Stimulated activated naive CD4-positive, alpha-beta T cell treated with Interleukin-2 at 50 U/mL for 16 hours (primary cell): ENCODE measurements around the gene PRUNE2.
"Not testable (repeated sequence)": the region's sequence is repeated elsewhere in the genome, so short reads cannot be mapped to it uniquely, and the experiment has no call there.

Experiments used
- DNase-seq: peaks from one replicate; lab custom pipeline; 2025; lab: John Stamatoyannopoulos, UW

Gene PRUNE2

DNA sequence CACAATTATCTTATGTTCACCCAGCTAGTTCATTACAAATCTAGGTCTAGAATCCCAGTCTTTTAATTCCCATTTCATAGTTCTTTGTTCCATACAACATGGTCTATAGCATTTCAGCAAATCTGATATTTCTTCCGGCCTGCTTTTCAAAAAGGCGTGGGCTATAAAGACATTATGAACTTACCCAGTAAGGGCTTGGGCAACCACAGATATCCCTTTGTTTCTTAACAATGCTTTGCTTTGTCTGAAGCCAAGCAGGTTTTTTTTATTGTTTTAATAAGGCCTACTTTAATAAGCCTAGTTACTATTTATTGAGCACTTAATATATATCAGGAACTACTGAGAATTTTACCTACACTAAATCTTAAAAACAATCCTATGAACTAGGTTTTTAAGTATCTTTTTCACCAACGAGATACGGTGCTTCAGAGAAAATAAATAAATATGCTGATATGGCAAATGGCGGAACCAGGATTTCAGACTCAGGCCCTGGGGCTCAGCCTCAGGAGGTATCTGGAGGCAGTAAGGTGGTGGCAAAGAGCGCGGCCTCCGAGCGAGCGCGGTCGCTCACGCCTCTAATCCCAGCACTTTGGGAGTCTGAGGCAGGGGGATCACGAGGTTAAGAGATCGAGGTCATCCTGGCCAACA is 112.0 kb downstream of the PRUNE2 start:
- DNase-seq, result no peak

DNA sequence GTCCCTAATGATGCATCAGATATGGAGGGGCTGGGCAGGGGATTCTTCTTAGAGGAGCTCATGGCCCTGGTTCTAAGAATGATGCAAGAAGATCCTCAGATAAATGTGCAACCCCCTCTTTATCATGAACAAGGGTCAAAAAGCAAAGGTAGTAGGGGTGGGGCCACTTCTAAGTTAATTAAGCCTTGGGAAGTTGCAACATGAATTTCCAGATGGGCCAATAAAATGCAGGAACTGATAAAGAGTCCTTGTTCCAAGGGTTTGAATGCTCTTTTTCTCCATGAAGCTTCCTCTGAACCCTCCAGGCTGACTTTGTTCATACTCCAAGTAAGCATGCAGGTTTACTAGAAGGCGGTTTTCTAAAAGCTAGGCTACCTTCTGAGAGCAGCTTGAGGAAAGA is 116.1 kb downstream of the PRUNE2 start:
- no peak for DNase-seq

DNA sequence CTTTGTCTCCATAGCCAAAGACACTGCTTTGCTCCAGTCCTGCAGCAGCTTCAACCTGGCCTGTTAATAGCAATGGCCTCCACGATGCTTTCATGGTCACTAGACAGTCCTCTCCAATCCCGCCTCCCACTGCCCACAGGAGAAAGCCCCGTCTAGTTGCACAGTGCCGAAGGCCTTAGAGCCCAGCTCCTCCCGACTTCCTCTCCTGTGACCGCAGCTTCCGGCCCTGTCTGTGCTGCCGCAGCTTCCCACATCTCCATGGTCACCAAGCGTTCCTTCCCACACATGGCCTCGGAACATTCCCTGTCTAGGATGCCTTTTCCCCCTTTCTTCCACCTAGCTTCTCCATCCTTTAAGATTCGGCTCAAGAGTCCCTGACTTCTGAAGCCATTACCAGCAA is 118.2 kb downstream of the PRUNE2 start:
- no peak for DNase-seq

DNA sequence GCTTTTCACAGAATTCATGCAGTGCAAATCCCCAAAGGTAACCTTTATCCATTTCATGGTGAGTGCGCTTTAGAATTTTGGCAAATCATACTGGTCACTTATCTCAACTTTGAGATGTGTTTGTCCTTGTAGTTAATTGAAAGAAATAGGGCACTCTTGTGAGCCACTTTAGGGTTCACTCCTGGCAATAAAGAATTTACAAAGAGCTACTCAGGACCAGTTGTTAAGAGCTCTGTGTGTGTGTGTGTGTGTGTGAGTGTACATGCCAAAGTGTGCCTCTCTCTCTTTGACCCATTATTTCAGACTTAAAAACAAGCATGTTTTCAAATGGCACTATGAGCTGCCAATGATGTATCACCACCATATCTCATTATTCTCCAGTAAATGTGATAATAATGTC is 120.4 kb downstream of the PRUNE2 start:
- DNase-seq, result no peak

DNA sequence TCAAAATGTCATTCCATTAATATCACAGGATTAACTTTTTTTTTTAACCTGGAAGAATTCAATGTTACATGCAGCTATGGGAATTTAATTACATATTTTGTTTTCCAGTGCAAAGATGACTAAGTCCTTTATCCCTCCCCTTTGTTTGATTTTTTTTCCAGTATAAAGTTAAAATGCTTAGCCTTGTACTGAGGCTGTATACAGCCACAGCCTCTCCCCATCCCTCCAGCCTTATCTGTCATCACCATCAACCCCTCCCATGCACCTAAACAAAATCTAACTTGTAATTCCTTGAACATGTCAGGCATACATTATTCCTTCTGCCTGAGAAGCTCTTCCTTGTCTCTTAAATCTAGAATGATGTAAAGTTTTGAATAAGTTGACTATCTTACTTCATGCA is 121.0 kb downstream of the PRUNE2 start:
- DNase-seq, result no peak

DNA sequence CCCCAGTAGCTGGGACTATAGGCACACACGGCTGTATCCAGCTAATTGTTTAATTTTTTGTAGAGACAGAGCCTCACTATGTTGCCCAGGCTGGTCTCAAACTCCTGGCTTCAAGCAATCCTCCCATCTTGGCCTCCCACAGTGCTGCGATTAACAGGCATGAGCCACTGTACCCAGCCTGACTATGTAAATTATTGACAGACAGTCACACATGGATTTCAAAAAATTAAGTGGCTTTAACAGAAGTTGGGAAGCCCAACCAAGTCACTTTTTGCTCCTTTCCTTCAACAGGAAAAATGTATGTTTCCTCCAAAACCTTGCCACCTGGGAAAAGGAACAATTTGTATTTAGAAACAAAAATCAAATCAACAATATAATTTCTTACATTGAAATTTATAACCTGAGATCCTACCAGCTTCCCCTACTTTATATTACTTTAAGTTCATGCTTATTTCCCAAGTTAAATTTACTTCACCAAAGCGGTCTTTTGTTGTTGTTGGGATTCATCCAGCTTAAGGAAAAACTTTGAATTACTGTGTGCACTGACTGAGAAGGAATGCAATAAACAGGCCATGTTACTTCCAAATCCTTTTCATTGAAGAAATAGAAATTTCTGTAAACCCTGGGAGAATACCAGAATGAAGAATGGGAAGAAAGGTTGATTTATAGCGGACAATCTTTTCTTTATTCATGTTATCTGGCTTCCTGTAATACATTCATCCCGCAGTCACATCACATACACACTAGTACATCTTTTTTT is 133.0 kb downstream of the PRUNE2 start:
- no peak for DNase-seq

DNA sequence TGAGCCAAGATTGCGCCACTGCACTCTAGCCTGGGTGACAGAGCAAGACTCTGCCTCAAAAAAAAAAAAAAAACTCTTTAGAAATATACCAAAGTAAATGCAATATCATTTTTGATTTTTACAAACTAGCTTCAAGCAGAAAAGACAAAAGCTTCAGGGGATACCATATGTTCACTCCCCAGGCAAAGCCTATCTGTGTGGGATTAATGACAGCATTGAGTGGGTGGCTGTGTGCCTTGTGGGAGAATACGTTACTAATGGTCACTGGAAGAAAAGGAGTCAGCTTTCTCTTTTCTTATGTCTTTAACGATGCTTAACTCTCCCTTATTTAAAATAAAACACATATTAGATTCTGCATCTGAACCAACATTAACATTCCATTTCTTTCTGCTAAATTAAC is 139.8 kb downstream of the PRUNE2 start:
- no peak for DNase-seq

DNA sequence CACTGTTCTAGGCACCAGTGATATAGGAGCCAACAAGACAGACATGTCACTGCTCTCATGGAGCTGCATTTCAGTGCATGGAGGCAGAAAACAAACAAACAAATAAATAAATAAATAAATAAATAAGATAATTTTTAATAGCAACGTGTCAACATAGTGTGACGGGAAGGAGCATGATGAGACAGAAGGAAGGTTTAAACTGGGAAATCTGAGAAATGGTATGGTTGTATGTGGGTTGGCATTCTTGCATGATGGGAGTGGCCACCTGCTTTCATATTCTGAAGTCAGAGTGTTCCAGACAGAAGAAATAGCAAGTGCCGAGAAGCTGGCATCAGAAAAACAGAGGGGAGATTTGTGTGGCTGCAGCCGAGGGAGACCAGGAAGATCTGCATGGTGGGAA is 141.8 kb downstream of the PRUNE2 start, which contains the start of gene PCA3:
Gene PCA3, plus strand, starts transcription at position 301 of the 400 bp plus-strand sequence.
- DNase-seq, result no peak

DNA sequence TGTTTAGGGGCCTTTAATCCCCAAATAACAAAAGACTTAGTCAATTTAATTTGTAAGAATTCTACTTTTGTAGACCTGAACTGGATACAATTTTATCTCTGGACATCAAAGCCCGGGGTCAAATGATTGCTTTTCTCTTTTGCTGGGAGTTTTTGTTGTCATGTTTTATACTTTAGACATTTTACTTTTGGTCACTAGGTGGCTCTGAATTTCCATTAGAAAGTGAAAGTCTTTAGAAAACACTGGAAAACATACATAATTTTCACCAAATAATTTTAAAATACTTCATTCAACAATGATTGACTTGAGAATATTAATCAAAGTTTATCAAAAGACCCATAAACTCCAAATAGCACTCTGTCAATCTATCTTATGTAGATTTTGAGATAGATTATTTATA is 144.5 kb downstream of the PRUNE2 start:
- no peak for DNase-seq

DNA sequence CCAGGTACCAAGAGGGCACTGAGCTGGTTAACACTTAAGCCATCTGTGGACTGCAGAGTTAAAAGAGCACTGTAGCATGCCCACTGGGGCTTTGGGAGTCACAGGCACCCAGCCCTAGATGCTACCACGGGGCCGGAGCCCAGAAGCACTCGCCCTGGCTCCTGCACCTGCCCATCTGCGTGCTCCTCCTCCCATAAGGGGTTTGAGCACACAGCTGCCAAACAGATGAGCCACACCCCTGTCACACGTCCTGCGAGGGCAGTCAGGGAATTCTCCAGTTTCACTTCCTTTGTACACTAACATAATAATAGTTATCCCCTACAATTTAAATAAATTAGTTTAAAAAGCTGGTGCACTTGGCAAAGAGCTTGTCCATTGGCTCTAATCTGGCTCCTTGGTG is 146.2 kb downstream of the PRUNE2 start:
- no peak for DNase-seq

DNA sequence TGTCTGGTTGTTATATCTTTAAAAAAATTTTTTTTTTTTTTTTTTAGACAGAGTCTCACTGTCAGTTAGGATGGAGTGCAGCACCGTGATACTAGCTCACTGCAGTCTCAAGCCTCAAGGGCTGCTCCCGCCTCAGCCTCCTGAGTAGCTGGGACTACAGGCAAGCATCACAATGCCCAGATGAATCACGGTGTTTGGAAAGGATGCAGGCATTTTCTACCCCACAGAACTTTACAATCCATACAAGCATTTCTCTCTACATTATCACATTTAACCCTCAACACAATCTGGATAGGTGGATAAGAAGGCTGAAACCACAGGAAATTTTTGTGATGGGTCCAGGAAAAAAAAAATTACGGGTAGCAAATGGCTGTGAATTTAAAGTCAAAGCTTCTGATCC is 147.4 kb downstream of the PRUNE2 start:
- DNase-seq, result no peak

DNA sequence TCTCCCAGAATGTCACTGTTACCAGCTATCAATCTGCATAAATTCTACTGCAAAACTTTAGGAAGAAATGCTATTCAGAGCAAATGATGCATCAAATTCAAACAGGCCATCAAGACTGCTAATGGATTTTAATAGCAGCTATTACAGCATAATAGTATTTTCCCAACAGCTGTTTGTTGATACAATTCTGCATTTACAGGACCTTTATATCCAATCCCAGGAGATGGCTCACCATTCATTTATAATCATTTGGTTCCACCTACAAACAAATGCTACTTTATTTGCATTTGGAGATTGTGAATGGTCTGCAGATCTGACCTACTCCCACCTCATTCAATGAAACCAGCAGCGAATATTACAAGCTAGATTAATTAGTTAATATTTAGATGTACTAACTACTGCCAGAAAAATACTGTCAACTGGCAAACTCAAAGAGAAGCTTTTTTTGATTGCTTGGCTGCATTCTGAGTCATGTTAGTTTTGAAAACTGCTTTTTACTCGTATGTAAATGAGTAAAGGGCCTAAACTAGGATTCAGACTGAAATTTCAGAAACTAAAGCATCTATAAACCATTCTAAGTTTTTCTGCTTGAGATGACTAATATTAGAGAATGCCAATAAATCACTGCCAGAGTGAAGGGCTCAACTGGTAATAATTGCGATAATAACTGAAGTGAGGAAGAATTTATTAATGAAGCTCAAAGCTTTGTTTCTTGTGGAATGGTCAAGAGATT is 148.8 kb downstream of the PRUNE2 start:
- DNase-seq, result no peak

DNA sequence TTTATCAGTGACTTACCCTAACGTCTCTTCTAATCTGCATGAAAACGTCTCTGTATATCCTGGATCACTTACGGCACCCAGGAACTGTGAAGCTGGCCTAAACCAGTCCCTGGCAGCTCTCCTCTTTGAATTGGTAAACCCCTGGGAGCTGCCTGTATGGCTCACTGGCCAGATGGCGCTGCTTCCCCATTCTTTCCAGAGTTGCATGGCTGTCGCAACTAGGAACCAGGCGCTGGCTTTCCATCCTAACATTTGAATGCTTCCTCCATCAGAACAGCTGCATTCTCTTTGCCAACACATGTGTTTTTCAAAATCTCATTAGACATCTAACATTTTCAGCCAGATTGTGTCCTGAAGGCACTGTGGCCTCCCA is 149.7 kb downstream of the PRUNE2 start:
- no peak for DNase-seq

DNA sequence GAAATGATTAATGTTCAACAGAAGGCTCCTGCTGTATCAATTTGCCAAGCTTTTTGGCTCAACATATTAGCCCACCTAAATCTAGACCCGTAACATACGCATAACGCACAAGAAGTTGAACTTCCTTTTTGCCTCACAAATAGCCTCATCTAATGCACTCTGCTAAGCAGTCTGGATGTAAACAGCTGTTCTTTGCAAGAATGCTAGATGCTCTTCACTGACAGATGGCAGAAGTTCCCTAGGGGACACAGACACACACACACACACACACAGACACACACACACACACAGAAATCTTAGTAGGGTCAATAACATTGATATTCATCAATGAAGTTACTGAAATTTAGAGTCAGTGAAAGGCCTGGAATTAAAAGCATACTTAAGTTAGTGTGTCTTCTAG is 154.9 kb downstream of the PRUNE2 start:
- DNase-seq, result no peak

DNA sequence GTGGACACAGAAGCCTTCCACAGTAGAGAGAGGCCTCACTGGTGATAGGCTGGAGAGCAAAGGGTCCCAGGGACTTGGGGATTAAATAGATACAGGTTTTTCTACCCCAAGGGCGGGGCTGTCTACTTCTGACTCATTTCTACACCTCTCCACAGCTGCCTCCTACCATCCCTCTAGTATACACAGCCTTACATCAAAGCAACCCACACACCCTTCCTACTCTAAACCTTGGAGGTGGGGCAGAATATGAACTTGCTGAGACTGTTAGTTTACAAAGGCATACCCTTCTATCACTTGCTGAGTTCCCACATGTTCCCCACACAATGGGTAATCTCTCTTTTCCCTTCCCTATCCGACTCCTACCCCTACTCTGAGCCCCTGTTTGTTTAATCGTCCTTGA is 161.6 kb downstream of the PRUNE2 start:
- DNase-seq, result no peak

DNA sequence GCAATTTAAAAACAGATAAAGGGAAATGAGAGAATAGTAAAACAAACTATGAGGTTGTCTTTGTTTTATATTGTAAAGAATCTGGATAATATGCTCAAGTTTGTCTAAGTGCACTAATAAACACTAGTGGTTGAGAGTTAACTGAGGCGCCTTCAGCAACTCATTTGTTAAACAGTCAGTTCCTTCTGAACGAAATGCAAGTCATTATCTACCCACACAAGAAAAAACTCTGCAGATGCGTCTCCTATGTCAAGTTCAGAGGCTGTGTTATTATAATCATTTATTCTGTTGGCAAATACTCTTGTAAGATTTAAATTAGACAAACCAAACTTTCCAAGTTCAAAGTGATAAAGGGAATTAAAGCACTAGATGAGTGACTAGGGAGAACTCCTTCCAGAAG is 162.0 kb downstream of the PRUNE2 start:
- DNase-seq, result no peak

DNA sequence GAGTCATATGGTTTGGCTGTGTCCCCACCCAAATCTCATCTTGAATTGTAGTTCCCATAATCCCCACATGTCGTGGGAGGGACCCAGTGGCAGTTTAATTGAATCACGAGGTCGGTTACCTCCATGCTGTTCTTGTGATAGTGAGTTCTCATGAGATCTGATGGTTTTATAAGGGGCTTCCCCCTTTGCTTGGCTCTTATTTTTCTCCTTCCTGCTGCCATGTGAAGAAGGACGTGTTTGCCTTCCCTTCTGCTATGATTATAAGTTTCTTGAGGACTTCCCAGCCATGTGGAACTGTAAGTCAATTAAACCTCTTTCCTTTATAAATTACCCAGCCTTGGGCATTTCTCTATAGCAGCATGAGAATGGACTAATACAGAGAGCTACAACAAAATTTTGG is 163.0 kb downstream of the PRUNE2 start:
- DNase-seq, result not testable (repeated sequence)

DNA sequence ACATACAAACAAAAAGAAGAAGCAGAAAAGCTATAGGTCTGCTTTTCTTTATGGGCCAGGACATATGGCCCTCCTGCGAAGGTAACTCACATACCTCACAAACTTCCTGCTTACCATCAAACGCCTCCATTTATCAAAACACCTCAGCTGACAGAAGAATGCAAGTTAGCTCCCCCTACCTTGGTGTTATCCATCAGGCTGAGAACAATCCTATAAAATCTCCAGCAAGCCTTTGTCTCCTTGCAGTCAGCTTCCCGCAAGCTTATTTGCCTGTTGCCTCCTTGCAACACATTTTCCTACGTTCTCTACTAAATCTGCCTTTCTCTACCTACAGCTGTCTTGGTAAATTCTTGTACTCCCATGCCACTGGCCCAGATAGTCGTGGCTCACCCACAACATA is 164.4 kb downstream of the PRUNE2 start:
- DNase-seq, result no peak

DNA sequence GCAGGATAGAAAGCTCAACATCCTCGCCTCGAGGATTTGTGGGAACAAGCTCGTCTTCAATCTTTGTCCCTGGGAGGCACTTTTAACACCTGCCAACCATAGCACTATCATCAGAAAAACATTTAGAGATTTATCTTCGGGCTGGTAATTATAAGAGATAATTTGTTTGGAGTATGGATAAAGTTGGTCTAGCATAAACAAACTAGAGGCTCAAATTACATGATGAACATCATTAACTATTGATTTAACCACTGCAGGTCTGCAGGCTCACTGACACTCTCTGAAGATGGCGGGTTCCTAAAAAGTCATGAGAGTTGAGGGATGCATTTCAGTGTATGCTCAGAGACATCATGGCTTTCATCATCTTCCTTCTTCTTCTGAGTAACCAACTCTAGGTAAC is 167.5 kb downstream of the PRUNE2 start:
- DNase-seq, result no peak

DNA sequence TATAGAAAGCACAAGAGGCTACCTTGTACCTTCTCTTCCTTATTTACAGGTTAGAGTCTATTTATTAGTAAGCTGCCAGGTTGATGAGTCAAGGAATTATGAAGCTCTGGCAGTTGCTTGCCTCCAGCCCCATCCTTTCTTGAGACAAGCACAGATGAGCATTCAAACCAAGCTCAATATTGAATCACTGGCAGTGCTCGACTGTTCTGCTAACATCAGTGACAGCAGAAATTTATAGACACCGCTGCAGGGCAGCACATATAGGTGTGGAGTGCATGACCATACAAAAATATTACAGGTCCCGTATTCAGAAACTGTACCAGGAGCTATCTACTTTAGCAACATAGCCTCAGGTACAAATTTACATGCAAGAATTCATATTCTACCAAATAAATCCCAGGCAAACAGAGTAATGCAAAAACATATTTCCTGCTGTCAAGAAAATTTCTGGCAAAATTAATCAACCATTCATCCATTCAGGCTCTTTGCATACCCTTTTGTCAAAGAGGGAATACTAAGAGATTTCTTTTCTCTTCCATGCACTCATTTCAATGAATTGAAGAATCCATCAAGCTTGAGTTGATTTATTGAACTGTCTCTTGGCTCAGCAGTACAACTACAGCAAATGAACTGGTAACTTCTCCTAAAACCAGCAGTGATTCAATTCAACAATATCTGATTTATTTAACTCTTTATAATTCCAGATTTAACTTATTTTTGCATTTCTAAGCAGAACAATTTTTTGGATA is 168.6 kb downstream of the PRUNE2 start:
- DNase-seq, result no peak

DNA sequence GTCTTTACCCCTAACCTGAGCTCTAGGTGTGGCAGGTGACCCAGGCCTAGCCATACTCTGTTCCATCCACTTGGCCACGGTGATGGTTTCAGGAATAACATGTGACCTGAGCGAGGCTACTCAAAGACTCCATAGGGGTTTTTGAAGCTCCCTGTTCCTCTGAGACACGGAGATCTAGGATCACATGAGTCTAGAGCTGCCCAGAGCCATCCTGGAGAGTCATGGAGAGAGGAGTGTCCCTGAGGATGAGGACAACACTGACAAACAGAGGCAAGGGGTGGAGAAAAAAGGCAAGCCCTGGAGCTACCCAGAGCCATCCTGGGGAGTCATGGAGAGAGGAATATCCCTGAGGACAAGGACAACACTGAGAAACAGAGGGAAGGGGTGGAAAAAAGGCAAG is 171.2 kb downstream of the PRUNE2 start:
- DNase-seq, result no peak

DNA sequence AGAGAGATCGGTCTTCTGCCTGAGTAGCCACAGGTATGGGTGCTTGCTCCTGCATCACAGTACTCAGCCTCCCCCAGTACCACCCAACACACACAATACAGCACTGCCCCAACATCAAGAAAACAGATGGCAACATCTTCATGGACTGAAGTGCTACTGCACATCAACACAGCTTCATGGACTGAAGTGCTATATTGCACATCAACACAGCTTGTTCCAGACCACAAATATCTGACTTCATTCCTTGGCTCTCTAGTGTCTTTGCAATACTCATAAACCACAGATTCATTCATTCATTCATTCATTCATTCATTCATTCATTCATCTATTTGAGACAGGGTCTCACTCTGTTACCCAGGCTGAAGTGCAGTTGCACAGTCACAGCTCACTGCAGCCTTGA is 172.8 kb downstream of the PRUNE2 start:
- DNase-seq, result no peak
